ENCODE data around the gene TMEM176B. TPM values are rescaled to one million over a fixed set of nuclear protein-coding genes. Genes with fewer than 3 reads are reported as not detected.

The TMEM176B gene
- total and polyA plus RNA-seq, 2 donors (not counting 1 experiment from before 2014, with no cell fraction given), result 0.25 to 1.4 TPM

DNA sequence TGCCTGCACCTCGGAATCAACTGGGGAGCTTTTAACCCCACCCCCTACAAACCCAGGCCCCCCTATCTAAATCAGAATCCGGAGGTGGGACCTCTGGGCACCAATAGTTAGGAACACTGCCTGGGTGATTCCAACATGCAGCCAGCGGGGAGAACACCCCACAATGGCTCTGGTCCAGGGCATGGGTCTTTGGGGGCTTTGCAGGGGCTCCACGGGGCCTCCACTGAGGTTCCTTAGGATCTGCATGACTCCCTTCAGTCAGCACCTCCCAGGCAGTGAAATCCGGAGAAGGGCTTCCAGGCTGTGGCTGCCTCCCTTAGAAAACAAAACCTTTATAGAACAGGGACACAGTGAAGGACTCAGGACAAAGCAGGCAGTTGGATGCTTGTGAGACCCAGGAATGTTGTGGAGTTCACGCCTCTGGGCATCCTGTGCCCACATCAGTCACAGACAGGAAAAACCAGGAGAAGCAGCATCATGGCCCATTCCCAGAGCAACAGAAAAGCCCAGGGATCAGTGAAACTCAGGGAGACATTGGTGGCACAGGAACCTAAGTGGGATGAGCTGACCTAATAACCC lies 35.6 kb upstream of the TMEM176B start:
- no peak for TF ChIP-seq EZH2 (IDR thresholded peaks at IDR 0.05; ENCODE audit: borderline replicate concordance, insufficient read depth, low read depth, low read length, poor library complexity, severe bottlenecking)
- TF ChIP-seq, protein P1, sequence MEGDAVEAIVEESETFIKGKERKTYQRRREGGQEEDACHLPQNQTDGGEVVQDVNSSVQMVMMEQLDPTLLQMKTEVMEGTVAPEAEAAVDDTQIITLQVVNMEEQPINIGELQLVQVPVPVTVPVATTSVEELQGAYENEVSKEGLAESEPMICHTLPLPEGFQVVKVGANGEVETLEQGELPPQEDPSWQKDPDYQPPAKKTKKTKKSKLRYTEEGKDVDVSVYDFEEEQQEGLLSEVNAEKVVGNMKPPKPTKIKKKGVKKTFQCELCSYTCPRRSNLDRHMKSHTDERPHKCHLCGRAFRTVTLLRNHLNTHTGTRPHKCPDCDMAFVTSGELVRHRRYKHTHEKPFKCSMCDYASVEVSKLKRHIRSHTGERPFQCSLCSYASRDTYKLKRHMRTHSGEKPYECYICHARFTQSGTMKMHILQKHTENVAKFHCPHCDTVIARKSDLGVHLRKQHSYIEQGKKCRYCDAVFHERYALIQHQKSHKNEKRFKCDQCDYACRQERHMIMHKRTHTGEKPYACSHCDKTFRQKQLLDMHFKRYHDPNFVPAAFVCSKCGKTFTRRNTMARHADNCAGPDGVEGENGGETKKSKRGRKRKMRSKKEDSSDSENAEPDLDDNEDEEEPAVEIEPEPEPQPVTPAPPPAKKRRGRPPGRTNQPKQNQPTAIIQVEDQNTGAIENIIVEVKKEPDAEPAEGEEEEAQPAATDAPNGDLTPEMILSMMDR (IDR thresholded peaks at IDR 0.05), result no peak
- no peak overlapping the region for H2AFZ ChIP-seq (ENCODE audit: insufficient read depth, low read depth, low read length, poor library complexity, severe bottlenecking)
- Mint-ChIP-seq H3K4me1 (no peaks in the 10 kb centered on the region), H3K9me3 (ENCODE audit: insufficient read depth) (no peaks in the 10 kb centered on the region), H3K27me3 (peaks cover 29% of the 10 kb centered on the region), H3K27ac (no peak overlapping the region), H3K4me3 (no peak overlapping the region)
- peaks cover 0 to 14% (median 4%) of the 10 kb centered on the region in 4 experiments for H3K27me3 ChIP-seq (replicated peaks in 1 of 4; ENCODE audit: control extremely low read depth in 1 of 4, control insufficient read depth in 3 of 4, insufficient read depth in 4 of 4, low read length in 3 of 4)
- H3K4me1 ChIP-seq (ENCODE audit: control insufficient read depth in 2 of 2, insufficient read depth in 2 of 2, low read length in 2 of 2), result no peaks in the 10 kb centered on the region
- POLR2A ChIA-PET, result no interaction called here
- WGBS (ENCODE audit: insufficient coverage), result 86% methylated on average over 5 of the region's 6 CpGs
- no peaks in the 10 kb centered on the region for H3K36me3 ChIP-seq (replicated peaks in 1 of 2; ENCODE audit: control extremely low read depth in 1 of 2, control insufficient read depth in 1 of 2, extremely low read depth in 1 of 2, insufficient read depth in 2 of 2, low read length in 1 of 2)
- no peak overlapping the region for H3K4me3 ChIP-seq (ENCODE audit: control extremely low read depth in 1 of 5, extremely low read depth in 1 of 5, insufficient read depth in 1 of 5, low read depth in 2 of 5, low read length in 4 of 5)
- H3K9me3 ChIP-seq (ENCODE audit: control extremely low read depth in 1 of 3, control insufficient read depth in 2 of 3, insufficient read depth in 1 of 3, low read length in 2 of 3), result peaks cover 0 to 1% (median 0%) of the 10 kb centered on the region in 3 donors
- CTCF ChIA-PET, result no interaction called here
- DNase-seq, result no peak
- H3K9ac ChIP-seq (ENCODE audit: low read length), result no peak overlapping the region
- ATAC-seq (ENCODE audit: low read depth), result no peak
- no peak overlapping the region for H3K4me2 ChIP-seq (replicated peaks; ENCODE audit: low read depth, low read length, poor library complexity, severe bottlenecking)
- H3K27ac ChIP-seq (ENCODE audit: low read length in 2 of 2), result no peak overlapping the region
- intact Hi-C loops (cut with micrococcal nuclease), result no loop called here
- no peaks in the 10 kb centered on the region for H3K79me2 ChIP-seq (ENCODE audit: control insufficient read depth, insufficient read depth, low read length)
- no peaks in the 10 kb centered on the region for H4K20me1 ChIP-seq (ENCODE audit: control insufficient read depth, insufficient read depth, low read length, poor library complexity, severe bottlenecking)

DNA sequence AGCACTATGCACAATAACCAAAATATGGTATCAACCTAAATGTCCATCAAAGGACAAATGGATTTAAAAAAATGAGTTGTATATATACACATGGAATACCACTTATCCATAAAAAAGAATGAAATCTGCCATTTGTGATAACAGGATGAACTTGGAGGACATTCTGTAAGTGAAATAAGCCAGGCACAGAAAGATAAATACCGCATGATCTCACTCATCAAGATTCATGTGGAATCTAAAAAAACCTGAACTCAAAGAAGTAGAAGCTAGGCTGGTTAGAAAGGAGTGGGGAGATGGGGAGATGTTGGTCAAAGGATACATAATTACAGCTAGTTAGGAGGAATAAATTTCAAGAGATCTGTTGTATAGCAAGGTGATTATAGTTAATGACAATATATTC lies 34.9 kb upstream of the TMEM176B start:
- intact Hi-C loops (cut with micrococcal nuclease), result no loop called here
- POLR2A ChIA-PET, result no interaction called here
- CTCF ChIA-PET, result no interaction called here
- ATAC-seq (ENCODE audit: low read depth), result no peak
- Mint-ChIP-seq H3K27me3 (peaks cover 36% of the 10 kb centered on the region), H3K9me3 (ENCODE audit: insufficient read depth) (no peaks in the 10 kb centered on the region), H3K4me3 (no peak overlapping the region), H3K27ac (no peak overlapping the region), H3K4me1 (no peaks in the 10 kb centered on the region)
- no peak for TF ChIP-seq EZH2 (IDR thresholded peaks at IDR 0.05; ENCODE audit: borderline replicate concordance, insufficient read depth, low read depth, low read length, poor library complexity, severe bottlenecking)
- TF ChIP-seq, protein P1 (IDR thresholded peaks at IDR 0.05), result no peak
- WGBS (ENCODE audit: insufficient coverage), result no CpG with 5 or more reads among the region's 1 CpG
- Histone ChIP-seq H3K9ac (ENCODE audit: low read length) (no peak overlapping the region), H4K20me1 (ENCODE audit: control insufficient read depth, insufficient read depth, low read length, poor library complexity, severe bottlenecking) (no peaks in the 10 kb centered on the region), H3K79me2 (ENCODE audit: control insufficient read depth, insufficient read depth, low read length) (no peaks in the 10 kb centered on the region), H3K4me3 (ENCODE audit: control extremely low read depth in 1 of 5, extremely low read depth in 1 of 5, insufficient read depth in 1 of 5, low read depth in 2 of 5, low read length in 4 of 5) (no peak overlapping the region), H3K36me3 (replicated peaks in 1 of 2; ENCODE audit: control extremely low read depth in 1 of 2, control insufficient read depth in 1 of 2, extremely low read depth in 1 of 2, insufficient read depth in 2 of 2, low read length in 1 of 2) (no peaks in the 10 kb centered on the region), H3K4me1 (ENCODE audit: control insufficient read depth in 2 of 2, insufficient read depth in 2 of 2, low read length in 2 of 2) (no peaks in the 10 kb centered on the region), H2AFZ (ENCODE audit: insufficient read depth, low read depth, low read length, poor library complexity, severe bottlenecking) (no peak overlapping the region), H3K27ac (ENCODE audit: low read length in 2 of 2) (no peak overlapping the region), H3K4me2 (replicated peaks; ENCODE audit: low read depth, low read length, poor library complexity, severe bottlenecking) (no peak overlapping the region), H3K9me3 (ENCODE audit: control extremely low read depth in 1 of 3, control insufficient read depth in 2 of 3, insufficient read depth in 1 of 3, low read length in 2 of 3) (peaks cover 0 to 1% (median 0%) of the 10 kb centered on the region in 3 donors), H3K27me3 (replicated peaks in 1 of 4; ENCODE audit: control extremely low read depth in 1 of 4, control insufficient read depth in 3 of 4, insufficient read depth in 4 of 4, low read length in 3 of 4) (peaks cover 0 to 14% (median 4%) of the 10 kb centered on the region in 4 experiments)
- DNase-seq, result no peak

Measured in B cell (primary cell).